ENCODE measurements around the gene SYTL1.

DNA sequence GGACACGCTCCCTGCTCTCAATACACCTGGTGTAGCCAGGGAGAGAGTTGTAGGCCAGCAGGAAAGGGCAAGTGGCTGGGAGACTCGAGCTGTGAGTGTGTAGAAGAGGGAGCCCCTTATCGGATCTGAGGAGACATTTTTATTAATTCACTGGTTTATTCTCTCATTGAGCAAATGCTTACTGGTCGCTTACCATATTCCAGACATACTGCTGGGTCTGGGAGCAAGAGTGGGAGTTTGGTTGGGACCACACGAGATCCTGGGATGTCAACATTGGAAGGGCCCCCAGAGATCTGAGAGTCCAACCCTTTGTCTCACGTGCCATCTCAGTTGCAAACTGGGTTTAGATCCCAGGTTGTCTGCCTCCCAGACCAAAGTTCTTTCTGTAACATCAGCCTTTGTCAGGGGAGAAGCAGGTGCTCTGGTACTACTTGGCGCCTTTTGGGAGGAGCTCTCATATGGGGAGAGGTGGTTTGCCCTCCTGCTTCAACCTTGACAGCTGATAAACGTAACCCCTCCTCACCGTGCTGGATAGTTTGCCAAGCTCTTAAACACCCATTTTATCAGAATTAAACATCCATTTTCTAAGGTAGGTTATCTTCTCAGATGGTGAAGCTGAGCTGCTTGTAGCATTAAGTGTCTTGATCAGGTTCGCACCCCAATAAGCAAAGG lies 19.1 kb upstream of the SYTL1 start:
- TF ChIP-seq POLR2A (IDR thresholded peaks at IDR 0.05) (no peak), POLR2AphosphoS5 (IDR thresholded peaks at IDR 0.05; ENCODE audit: insufficient read depth in 1 of 2, low read depth in 1 of 2) (no peak)
